Muscle of arm (tissue), 12 donors: ENCODE results near the gene MCUR1. TPM values are rescaled to one million over a fixed set of nuclear protein-coding genes. Genes with fewer than 3 reads are reported as not detected.

ENCODE experiments used
- DNase-seq: peaks from one replicate; pipeline ENCODE4 v3.0.0-alpha.2; 2013
- polyA plus RNA-seq, 12 donors: library from polyadenylated mRNA; unstranded; fragments of 120-200 nt; gene quantifications; one replicate each; pipeline ENCODE4 v1.2.1, GENCODE V29; 2013; ENCODE audit not compliant: insufficient read length in 12 of 12

Gene MCUR1
- polyA plus RNA-seq, 12 donors = 14.5 to 47.2 (median 34.2) TPM; not detected in 1

GRCh38 chr6:13742961-13743735, 71.2 kb downstream of the MCUR1 start:
- DNase-seq = no peak

GRCh38 chr6:13741365-13741764, 73.0 kb downstream of the MCUR1 start:
- DNase-seq = no peak

Other genes with a start within 250 kb of the MCUR1 start
- 10 to 100 TPM in 6 of 12 donors, 1 to 10 TPM in 5, not detected in 1; 8.1 to 20.2 (median 10.1) TPM for gene SIRT5, start 240.0 kb downstream of the MCUR1 start, polyA plus RNA-seq
- 100 to 1,000 TPM in 1 of 12 donors, 10 to 100 TPM in 10, not detected in 1; 63.1 to 101 (median 67.0) TPM for gene NOL7, start 199.2 kb downstream of the MCUR1 start, polyA plus RNA-seq
- 10 to 100 TPM in 11 of 12 donors, not detected in 1; 17.7 to 53.9 (median 34.5) TPM for gene RANBP9, start 102.7 kb downstream of the MCUR1 start, polyA plus RNA-seq
- 1 to 10 TPM in 8 of 12 donors, under 1 TPM in 2, not detected in 2; 0.67 to 3.7 (median 1.5) TPM for gene RNF182, start 110.4 kb upstream of the MCUR1 start, polyA plus RNA-seq